NOMO-1 treated with dmso at 0.1 percent for 144 hours (cell line): ENCODE data around the gene NOLC1.
"Not testable (repeated sequence)": the region's sequence is repeated elsewhere in the genome, so short reads cannot be mapped to it uniquely, and the experiment has no call there.

Experiments used
- DNase-seq: peaks from one replicate; lab custom pipeline; 2025; ENCODE audit not compliant: unreplicated experiment; lab: John Stamatoyannopoulos, UW

NOLC1 gene

DNA sequence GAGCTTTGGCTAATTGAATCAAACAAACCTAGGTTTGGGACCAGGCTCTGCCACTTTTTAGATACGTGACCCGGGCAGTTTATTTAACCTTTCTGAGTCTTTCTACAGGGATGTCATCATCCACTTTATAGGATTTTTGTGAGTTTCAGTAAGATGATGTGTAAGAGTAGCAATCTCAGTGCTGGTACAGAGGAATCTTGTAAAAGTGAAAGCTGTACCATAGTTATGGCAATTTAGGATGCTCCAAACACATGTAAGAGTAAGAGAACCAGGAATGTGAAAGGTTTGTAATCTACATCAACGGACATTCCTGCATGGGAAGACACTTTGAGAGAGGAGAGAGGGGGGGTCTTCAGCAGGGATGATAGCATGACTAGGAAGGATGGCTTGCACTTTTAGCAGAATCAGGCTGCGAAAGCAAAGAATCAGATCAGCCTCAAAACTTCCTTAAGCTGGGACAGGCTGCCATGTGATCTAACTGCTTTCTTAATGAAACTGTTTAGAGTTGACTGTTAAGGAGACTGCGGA, 968 bp downstream of the NOLC1 start:
- DNase-seq: no peak

GRCh38 chr10:102154466-102155116, 2.4 kb downstream of the NOLC1 start:
- no peak for DNase-seq

DNA sequence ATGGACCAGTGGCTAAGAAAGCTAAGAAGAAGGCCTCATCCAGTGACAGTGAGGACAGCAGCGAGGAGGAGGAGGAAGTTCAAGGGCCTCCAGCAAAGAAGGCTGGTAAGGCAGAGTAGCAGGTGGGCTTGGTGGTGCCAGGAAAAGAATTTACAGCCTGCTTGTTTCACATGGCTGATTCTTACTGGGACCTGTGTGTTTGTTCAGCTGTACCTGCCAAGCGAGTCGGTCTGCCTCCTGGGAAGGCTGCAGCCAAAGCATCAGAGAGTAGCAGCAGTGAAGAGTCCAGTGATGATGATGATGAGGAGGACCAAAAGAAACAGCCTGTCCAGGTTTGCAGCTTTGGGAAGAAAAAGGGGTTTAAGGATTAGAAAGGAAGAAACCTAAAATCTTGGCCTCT, 5.0 kb downstream of the NOLC1 start:
- no peak for DNase-seq

DNA sequence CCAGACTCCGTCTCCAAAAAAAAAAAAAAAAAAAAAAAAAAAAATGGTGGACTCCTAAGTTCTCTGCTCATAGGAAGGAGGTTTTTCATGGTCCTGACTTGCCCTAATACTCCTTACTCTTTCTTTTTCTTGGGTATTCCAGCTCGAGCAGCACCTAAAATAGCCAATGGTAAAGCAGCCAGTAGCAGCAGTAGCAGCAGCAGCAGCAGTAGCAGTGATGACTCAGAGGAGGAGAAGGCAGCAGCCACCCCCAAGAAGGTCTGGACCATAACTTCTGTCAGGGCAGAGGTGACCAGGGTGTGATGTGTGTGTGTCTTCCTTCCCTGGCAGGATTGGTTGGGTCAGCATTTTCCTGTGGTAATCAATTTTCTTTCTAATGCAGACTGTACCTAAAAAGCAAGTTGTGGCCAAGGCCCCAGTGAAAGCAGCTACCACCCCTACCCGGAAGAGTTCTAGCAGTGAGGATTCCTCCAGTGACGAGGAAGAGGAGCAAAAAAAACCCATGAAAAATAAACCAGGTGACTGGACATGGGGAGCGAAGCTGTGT, 6.9 kb downstream of the NOLC1 start:
- no peak for DNase-seq

- DNase-seq: no peak
Measured at GRCh38 chr10:102159831-102160230, 7.6 kb downstream of the NOLC1 start.

- no peak for DNase-seq
Measured at GRCh38 chr10:102163342-102163989, 11.3 kb downstream of the NOLC1 start.

DNA sequence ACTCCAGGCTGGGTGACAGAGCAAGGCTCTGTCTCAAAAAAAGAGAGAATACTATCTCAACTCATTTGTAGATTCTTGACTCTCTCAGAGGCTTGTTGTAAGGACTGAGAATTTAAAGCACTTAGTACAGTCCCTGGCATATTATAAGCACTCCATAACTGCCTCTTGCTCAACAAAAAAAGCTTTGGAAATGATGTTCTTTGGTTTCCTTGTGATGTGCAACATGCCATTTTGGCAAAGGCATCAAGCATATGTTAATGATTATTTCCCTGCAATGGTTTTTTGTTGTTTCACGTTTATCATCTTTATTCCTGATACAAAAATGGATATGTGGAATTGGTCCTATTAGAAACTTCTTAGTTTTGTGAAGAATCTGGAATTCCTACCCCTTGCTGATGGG, 15.7 kb downstream of the NOLC1 start:
- no peak for DNase-seq

DNA sequence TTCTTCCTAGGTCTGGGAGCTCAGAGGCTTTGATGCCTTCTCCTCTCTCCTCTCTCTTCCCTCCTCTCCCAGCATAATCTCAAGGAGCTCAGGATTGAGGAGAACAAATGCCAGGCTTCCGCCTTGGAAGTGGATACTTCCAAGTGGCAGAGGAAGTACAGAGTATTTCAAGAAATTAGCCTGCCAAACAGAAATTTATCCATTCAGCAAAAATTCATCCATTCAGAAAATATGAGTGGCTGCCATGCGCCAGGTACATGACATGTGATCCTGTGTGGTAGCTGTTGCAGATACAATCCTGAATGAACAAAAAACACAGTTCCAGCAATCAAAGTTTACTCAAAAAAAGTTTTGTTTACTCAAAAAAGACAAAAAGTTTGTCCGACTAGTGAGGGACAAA, 18.4 kb downstream of the NOLC1 start:
- DNase-seq: no peak

DNA sequence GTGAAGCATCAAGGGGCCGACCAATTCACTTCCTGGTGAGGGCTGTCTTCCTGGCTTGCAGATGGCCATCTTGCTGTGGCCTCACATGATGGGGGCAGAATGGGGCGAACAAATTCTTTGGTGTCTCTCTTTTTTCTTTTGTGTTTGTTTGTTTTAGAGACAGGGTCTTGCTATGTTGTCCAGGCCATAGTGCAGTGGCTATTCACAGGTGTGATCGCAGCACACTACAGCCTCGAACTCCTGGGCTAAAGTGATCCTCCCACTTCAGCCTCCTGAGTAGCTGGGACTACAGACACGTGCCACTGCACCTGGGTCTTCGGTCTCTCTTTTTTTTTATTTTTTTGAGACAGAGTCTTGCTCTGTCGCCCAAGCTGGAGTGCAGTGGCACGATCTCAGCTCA, 20.1 kb downstream of the NOLC1 start:
- DNase-seq: no peak

DNA sequence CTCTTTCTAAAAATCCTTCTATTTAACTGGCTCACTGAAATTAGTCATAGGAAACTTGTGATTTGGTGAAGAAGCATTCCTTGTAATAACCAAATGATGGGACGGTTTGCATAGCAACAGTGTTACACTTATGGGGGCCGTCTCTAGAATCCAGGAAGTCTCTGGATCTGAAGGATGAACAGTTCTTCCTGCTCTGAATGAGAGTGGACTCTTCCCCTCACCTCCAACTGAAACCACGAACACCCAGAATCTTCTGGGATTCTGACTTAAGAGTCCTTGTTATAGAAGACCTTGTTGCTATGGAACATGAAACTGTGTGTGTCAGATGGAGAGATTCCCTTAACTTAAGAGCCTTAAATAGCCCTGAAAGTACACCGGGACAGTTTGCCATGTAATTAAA, 23.2 kb downstream of the NOLC1 start:
- DNase-seq: no peak

GRCh38 chr10:102184606-102185005, 32.4 kb downstream of the NOLC1 start:
- DNase-seq: no peak

- DNase-seq: no peak
Measured at GRCh38 chr10:102185272-102185671, 33.1 kb downstream of the NOLC1 start.

DNA sequence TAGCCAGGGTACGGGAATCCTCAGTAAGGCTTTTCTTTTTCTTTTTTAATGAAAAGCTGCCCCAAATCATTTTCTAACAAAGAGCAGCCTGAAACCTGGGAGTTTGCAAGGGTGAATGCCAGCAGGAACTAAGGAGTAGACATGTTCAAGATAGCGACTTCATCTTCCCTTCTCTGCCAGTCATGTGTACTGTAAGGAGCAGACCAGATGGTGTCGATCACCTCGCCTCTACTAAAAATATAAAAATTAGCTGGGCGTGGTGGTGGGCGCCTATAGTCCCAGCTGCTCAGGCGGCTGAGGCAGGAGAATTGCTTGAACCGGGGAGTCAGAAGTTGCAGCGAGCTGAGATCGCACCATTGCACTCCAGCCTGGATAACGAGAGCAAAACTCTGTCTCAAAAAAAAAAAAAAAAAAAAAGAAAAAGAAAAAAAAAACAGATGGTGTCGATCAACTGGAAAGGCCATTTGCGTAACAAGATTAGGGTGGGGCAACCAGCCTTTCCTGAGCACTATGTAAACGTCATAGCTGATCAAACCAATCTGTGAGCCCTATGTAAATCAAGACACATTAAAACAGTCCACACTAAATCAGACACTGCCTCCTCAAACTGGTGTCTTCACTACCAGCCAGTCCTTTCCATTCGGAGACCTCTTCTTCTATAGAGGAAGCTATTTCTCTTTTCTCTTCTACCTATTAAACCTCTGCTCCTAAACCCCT, 33.8 kb downstream of the NOLC1 start:
- peak; percentile 26 for DNase-seq

DNA sequence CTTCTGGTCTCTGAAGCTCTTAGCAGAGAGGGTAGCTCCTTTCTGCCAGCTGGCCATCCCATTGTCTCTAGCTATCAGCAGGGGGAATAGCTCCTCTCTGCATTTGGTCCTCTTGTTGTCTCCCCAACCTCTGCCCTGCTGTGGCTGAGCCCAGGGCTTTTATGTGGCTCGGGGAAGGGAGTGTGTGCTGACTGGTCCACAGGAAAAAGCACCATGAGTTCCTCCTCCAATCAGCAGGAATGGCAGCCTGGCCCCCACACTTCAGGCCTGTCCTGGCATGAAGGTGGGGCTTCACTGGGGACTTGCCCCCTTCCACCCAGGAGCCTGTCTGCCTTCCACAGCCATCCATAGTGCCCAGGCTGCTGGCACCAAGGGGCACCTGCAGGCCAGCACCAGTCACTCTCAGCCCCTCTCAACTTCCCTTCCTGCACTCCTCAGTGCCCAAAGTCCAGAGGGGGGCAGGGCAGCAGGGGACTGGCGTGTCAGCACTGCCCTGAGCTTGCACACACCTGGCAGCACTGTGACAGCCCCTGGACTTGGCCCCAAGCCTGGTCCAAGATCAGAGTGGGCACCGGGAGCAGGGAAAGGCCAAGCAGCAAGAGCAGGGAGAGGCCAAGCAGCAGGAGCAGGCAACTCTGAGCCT, 36.2 kb downstream of the NOLC1 start:
- DNase-seq: no peak

DNA sequence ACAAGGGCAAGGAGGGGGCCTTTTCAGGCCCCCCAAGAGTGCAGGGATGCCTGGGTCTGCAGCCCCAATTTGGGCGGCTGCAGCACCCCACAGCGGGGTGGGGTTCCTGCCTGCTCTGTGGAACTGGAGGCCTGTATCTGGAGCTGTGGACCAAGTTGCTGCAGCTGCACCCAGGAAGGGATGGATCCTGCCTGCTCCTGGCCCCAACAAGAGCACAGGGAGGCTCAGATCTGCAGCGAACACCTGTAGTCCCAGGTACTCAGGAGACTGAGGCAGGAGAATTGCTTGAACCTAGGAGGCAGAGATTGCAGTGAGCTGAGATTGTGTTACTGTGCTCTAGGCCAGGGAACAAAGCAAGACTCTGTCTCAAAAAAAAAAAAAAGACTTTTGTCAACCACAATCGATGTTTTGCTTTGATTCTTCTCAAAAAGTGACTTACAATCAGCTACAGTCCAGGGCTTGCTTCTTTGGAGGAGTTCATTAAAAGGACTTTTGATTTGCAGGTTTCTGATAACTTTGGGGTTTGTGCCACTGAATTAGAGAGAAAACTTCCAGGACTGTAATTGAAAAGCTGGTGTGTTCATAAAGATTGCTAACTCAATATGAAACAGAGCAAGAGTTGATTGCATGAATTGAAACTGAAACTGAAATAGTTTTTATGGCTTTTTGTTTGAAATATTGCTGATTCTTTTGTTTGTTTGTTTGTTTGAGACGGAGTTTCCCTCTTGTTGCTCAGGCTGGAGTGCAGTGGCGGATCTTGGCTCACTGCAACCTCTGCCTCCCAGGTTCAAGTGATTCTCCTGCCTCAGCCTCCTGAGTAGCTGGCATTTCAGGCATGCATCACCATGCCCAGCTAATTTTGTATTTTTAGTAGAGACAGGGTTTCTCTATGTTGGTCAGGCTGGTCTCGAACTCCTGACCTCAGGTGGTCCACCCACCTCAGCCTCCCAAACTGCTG, 37.0 kb downstream of the NOLC1 start:
- DNase-seq: not testable (repeated sequence)

- DNase-seq: no peak
Measured at GRCh38 chr10:102191956-102192355, 39.8 kb downstream of the NOLC1 start.

- DNase-seq: no peak
Measured at GRCh38 chr10:102195296-102195870, 43.2 kb downstream of the NOLC1 start.

DNA sequence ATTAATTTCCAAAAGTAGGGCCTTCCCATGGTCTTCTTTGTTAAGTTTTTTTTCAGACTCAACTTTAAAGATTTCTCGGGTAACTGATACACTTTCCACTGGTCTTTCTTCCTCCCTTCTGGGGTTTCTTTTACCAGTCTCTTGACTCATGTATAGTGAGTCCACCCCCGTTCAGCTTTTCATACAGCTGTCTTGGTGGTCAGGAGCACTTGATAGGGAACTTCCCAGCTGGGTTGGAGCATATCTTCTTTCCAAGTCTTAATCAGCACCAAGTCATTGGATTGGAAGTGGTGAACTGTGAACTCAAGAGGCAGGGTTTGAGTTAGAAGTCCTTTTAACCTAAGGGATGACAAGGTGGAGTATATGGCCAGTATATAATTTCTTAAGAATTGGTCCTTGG, 44.7 kb downstream of the NOLC1 start:
- DNase-seq: no peak

GRCh38 chr10:102198027-102198426, 45.8 kb downstream of the NOLC1 start:
- no peak for DNase-seq
